GM12892 (cell line): ENCODE data around the gene CNTNAP1.

Source experiments
- DNase-seq: peaks from one replicate; pipeline ENCODE4 v3.0.0; 2011; ENCODE audit not compliant: insufficient read length
- FAIRE-seq: peaks from 2 replicates; lab custom pipeline; 2011; peaks lifted over from hg19 to GRCh38; lab: Jason Lieb, UNC
- POLR2A ChIP-seq: IDR thresholded peaks from 2 replicates; pipeline ENCODE4 v1.6.1; 2011; ENCODE audit warnings: low read depth, low read length, control low read depth
- POLR2AphosphoS5 ChIP-seq: IDR thresholded peaks from 2 replicates; pipeline ENCODE4 v1.6.1; 2011; ENCODE audit warnings: low read depth, low read length, control low read depth
- TAF1 ChIP-seq: IDR thresholded peaks from 2 replicates; pipeline ENCODE4 v1.6.1; 2011; ENCODE audit warnings: low read depth, mild to moderate bottlenecking, control low read depth, low read length, borderline replicate concordance

The CNTNAP1 gene

DNA sequence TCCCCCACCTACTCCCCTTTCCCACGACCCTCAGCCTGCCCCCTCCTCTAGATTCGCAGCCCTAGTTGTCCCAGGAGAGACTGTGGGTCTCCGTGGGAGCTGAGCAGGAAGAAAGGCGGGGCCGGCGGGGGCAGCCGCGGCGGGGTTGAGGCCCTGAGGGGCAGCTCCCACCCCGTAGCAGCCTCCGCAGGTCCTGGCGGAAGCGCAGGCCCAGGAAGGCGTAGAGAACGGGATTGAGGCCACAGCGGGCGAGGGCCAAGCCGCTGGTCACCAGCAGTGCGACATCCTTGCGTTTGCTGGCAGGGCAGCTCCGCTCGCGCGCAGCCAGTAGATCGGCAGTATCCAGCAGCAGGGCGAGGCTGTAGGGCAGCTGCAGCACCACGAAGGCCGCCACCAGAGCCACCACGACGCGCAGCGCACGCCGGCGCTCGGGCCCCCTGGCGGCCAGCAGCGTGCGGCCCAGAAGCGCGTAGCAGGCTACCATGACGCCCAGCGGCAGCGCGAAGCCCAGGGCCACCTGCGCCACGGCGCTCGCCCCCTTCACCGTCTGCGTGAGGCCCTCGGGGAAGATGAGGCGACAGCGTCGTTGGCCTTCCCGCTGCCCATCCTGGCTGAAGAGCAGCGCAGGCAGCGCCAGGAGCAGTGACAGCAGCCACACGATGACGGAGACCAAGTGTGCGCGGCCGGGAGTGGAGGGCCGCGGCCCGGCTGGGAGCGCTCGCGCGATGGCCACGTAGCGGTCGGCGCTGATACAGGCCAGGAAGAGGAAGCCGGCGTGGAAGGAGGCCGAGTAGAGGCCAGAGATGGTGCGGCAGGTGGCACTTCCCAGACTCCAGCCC, 2.6 kb upstream of the CNTNAP1 start:
- FAIRE-seq: peak; percentile 89
- DNase-seq: peak; percentile 66
- 0 out of 2 replicates have a peak, but pooled peaks have one; percentile 17 for TF ChIP-seq TAF1
- peak; percentile 27; the same call in 1 of the 2 replicates for TF ChIP-seq POLR2AphosphoS5
- peak; percentile 52; the same call in 1 of the 2 replicates for TF ChIP-seq POLR2A

DNA sequence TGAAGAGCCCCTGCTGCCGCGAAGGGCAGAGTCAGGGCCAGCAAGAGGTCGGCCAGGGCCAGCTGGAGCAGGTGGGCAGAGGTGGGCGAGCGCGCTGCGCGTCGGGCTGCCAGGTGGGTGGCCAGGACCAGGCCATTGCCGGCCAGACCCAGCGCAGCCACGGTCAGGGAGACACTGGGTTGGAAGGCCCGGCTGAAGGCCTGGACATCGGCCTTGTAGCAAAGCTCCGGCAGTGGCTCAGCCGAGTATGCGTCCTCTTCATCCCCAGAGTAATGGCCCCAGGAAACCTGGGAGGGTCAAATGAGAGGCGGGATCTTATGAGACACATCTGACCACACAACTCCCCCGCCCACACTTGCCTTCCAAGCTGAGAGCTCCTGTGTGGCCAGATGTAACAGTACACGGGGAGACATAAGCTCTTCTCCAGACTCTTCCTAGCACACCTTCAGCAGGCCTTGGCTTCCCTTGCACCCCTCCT, 2.0 kb upstream of the CNTNAP1 start:
- DNase-seq: no peak
- no peak for FAIRE-seq
- TF ChIP-seq POLR2AphosphoS5: no peak
- no peak for TF ChIP-seq POLR2A

DNA sequence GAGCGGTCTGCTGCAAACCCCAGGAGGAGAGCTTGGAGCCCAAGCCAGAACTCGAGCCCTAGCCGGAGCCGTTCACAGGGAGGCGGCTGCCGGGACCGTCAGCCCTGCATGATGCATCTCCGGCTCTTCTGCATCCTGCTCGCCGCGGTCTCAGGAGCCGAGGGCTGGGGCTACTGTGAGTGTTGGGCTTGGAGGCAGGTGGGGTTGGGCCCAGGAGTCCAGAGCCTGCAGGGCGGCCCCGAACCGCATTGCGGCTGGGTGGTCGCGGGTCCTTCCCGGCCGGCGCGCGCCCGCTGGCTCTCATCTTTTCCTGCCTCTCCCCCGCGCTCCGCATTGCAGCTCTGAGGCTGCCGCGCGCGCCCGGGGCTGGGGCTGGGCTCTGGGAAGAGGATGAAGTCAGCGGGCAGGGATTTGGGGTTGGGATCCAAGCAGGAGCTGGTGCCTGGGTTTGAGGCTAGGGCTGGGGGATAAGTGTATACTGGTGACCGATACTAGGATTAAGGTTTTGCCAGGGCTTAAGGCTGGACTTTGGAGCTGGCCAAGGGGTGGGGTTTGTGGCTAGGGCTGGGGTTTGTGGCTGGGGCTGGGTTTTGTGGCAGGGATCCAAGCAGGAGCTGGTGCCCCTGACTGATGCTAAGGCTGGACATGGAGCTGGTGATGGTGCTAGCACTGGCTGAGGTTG, 532 bp downstream of the CNTNAP1 start:
- peak; percentile 70 for FAIRE-seq
- peak; percentile 67 for DNase-seq
- no peak for TF ChIP-seq POLR2AphosphoS5
- TF ChIP-seq POLR2A: no peak
- no peak for TF ChIP-seq TAF1

DNA sequence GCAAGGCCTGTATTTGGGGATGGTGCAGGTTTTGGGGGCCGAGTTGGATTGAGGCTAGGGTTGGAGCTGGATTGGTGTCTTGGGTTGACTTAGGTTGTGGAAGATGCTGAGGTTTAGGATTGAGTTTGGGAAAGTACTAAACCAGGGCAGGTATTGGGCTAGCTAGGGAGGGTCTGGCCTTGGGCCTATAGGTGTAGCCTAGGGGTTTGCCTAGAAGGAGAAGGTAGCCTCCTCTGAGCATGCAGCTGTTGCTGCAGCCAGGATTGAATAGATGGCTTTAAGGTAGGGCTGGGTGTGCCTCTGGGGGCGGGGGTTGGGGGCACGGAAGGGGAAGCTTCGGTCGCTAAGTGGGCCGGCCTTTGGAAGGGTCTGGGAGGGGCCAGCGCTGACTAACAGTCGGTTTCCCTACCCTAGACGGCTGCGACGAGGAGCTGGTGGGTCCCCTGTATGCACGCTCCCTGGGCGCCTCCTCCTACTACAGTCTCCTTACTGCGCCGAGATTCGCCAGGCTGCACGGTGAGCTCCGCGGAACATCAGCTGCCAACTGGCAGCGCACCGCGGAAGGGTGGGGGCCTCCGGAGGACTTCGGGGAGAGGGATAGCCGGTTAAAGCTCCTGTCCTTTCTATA, 1.2 kb downstream of the CNTNAP1 start:
- TF ChIP-seq POLR2A (no peak), POLR2AphosphoS5 (no peak), TAF1 (no peak)
- DNase-seq: no peak
- FAIRE-seq: no peak

DNA sequence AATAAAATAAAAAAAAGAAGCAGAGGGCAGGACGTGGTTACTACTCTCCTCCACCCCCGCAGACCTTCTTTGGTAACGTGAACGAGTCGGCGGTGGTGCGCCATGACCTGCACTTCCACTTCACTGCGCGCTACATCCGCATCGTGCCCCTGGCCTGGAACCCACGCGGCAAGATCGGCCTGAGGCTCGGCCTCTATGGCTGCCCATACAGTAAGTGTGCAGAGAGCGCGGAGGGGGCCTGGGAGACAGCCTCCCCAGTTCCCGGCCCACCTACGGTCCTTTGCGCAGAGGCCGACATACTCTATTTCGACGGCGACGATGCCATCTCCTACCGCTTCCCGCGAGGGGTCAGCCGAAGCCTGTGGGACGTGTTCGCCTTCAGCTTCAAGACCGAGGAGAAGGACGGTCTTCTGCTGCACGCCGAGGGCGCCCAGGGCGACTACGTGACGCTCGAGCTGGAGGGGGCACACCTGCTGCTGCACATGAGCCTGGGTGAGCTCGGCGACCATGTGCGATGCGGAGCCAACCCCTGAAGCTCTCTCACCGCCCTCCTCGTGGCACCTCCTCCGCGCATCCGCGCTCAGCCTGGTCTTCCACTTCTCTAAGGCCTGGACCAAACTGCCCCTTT, 2.7 kb downstream of the CNTNAP1 start:
- no peak for TF ChIP-seq POLR2AphosphoS5
- TF ChIP-seq TAF1: no peak
- no peak for TF ChIP-seq POLR2A
- FAIRE-seq: no peak
- no peak for DNase-seq

DNA sequence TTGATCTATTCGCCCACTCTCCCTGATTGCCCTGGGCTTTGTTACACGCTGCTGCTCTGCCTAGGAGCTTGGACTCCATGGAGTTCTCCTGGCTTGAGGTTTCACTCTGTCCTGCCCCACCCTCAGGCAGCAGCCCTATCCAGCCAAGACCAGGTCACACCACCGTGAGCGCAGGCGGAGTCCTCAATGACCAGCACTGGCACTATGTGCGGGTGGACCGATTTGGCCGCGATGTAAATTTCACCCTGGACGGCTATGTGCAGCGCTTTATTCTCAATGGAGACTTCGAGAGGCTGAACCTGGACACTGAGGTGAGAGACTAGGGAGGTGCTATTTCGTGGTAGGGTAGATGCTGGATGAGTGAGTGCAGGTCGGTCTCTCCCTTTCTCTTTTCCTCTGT, 3.5 kb downstream of the CNTNAP1 start:
- TF ChIP-seq POLR2A: no peak
- no peak for TF ChIP-seq POLR2AphosphoS5
- TF ChIP-seq TAF1: no peak
- FAIRE-seq (peak; percentile 17), DNase-seq (no peak)

DNA sequence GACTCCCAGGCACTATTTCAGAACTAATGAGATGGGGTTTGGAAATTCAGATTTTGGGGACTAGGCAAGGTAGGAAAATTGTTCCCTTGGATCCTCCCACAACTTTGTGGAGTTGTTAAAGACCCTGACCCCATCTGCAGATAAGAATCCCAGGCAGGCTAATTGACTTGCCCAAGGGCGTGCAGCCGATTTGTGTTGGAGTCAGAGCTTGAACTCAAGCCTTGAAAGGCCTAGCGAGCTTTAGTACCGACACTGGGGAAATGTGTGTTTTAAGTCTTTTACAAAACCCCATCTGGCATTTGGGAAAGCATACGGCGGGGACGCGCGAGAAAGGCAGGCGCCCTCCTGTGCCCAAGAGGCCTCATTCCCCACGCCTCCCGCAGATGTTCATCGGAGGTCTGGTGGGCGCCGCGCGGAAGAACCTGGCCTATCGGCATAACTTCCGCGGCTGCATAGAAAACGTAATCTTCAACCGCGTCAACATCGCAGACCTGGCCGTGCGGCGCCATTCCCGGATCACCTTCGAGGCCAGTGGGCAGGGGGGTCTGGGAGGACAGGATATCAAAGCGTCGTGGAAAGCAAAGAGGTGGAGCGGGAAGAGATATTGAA, 4.3 kb downstream of the CNTNAP1 start:
- FAIRE-seq (no peak), DNase-seq (no peak)
- TF ChIP-seq TAF1 (no peak), POLR2AphosphoS5 (no peak), POLR2A (no peak)

DNA sequence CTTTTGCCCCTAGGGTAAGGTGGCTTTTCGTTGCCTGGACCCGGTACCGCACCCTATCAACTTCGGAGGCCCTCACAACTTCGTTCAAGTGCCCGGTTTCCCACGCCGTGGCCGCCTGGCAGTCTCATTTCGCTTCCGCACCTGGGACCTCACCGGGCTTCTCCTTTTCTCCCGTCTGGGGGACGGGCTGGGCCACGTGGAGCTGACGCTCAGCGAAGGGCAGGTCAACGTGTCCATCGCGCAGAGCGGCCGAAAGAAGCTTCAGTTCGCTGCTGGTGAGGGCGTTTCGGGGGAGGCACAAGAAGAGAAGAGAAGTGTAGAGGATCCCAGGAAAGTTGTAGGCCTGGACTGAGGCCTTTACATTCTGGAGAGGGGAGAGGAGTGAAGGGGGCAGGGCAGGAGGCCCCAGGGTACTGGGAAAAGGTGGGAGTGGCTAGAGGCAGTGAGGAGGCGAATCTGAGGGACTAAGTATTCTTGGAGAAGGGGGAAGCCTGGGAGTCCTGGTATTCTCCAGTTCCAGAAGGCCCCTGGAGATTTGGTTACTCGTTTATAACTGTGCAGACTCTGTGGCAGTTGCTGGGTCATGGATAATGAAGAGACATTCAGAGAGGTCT, 5.5 kb downstream of the CNTNAP1 start:
- DNase-seq (no peak), FAIRE-seq (no peak)
- TF ChIP-seq TAF1 (no peak), POLR2AphosphoS5 (no peak), POLR2A (no peak)

DNA sequence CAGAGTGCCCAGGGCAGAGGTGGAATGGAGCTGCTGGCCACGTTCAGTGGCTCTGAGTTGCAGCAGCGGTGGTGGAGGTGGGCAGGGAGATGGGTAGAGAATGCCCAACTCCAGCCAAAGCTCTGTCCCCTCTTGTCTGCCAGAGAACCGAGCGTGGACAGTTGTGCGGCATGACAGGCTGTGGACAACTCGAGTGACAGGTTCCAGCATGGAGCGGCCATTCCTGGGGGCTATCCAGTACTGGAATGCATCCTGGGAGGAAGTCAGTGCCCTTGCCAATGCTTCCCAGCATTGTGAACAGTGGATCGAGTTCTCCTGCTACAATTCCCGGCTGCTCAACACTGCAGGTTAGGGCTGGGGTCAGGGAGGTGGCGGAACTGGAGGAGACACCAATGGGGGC, 8.3 kb downstream of the CNTNAP1 start:
- no peak for FAIRE-seq
- peak; percentile 8 for DNase-seq
- TF ChIP-seq POLR2AphosphoS5: no peak
- no peak for TF ChIP-seq TAF1
- no peak for TF ChIP-seq POLR2A

DNA sequence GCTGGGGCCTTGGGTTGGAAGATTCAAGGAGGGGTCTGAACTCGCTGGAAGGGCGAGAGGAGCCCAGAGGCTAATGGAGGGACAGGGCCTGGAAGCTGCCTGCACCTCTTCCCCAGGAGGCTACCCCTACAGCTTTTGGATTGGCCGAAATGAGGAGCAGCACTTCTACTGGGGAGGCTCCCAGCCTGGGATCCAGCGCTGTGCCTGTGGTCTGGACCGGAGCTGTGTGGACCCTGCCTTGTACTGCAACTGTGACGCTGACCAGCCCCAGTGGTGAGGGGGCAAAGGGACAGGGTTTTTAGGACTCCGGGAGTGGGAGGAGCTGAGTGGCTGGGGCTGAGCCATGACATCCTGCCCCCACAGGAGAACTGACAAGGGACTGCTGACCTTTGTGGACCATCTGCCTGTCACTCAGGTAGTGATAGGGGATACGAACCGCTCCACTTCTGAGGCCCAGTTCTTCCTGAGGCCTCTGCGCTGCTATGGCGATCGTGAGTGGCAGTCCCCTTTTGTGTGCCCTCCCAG, 8.8 kb downstream of the CNTNAP1 start:
- peak; percentile 18 for DNase-seq
- FAIRE-seq: no peak
- TF ChIP-seq POLR2AphosphoS5 (no peak), TAF1 (no peak), POLR2A (no peak)
